Upper lobe of left lung (tissue), 6 donors: ENCODE data around the gene C12orf75. TPM values are rescaled to one million over a fixed set of nuclear protein-coding genes. Genes with fewer than 3 reads are reported as not detected.
A peak's percentile ranks its signal among the peaks of the same experiment; 100 is the strongest.

Experiments used
- ATAC-seq, 2 donors: fragments of 200-7000 bp; cut with Tn5 transposase; one replicate each; pipeline ENCODE4 v1.9.1; 2022; ENCODE audit warnings: mild to moderate bottlenecking in 2 of 2, moderate library complexity in 2 of 2; ENCODE audit not compliant: low FRiP score in 2 of 2
- DNase-seq, 2 donors: peaks; one replicate each; pipeline ENCODE4 v3.0.0-alpha.2; 2019 to 2020
- H3K27ac ChIP-seq, 4 donors: fragments of 200-600 bp; sonication (generic); one replicate each; pipeline ENCODE4 v1.5.1; 2016 to 2019
- H3K27me3 ChIP-seq, 4 donors: fragments of 200-600 bp; sonication (generic); one replicate each; pipeline ENCODE4 v1.5.1; 2017 to 2019
- H3K36me3 ChIP-seq, 4 donors: fragments of 200-600 bp; sonication (generic); one replicate each; pipeline ENCODE4 v1.5.1; 2016 to 2019
- H3K4me1 ChIP-seq, 4 donors: fragments of 200-600 bp; sonication (generic); one replicate each; pipeline ENCODE4 v1.5.1; 2018 to 2019
- H3K4me3 ChIP-seq, 4 donors: fragments of 200-600 bp; sonication (generic); one replicate each; pipeline ENCODE4 v1.5.1; 2017 to 2019; ENCODE audit warnings: mild to moderate bottlenecking in 2 of 4, moderate library complexity in 1 of 4
- H3K9me3 ChIP-seq, 4 donors: fragments of 200-600 bp; sonication (generic); one replicate each; pipeline ENCODE4 v1.5.1; 2018 to 2019
- CTCF ChIP-seq, 6 experiments: fragments of 450-650 bp in 4 of 6; fragments of 200-600 bp in 2 of 6; sonication (generic) in 2 of 6; IDR thresholded peaks; one replicate each; pipeline ENCODE4 v1.5.1; 2016 to 2019; ENCODE audit warnings: antibody characterized with exemption in 6 of 6
- EP300 ChIP-seq, 4 donors: sonication (generic); formaldehyde crosslinking; IDR thresholded peaks; one replicate each; pipeline ENCODE4 v1.5.1; 2017; ENCODE audit warnings: antibody characterized with exemption in 4 of 4, control low read depth in 2 of 4
- POLR2A ChIP-seq, 4 donors: fragments of 450-650 bp; IDR thresholded peaks; one replicate each; pipeline ENCODE4 v1.5.1; 2016 to 2017; ENCODE audit warnings: antibody characterized with exemption in 4 of 4, mild to moderate bottlenecking in 2 of 4
- POLR2AphosphoS5 ChIP-seq, 2 donors: sonication (generic); formaldehyde crosslinking; IDR thresholded peaks; one replicate each; pipeline ENCODE4 v1.5.1; 2017; ENCODE audit warnings: antibody characterized with exemption in 2 of 2
- WGBS, 2 donors: methylation state at CpG; one replicate each; pipeline ENCODE4 v1.1.5; 2017 to 2018; 5-methylcytosine and 5-hydroxymethylcytosine counted together
- total RNA-seq, 6 donors: library from RNA; depleted of rRNA in 4 of 6; stranded (reverse); fragments of >200 nt in 4 of 6; gene quantifications; one replicate each; pipeline versions ENCODE4 v1.1.0 to v1.2.1, GENCODE V29; 2016 to 2021
- donor health status: DM: no; HTN: no; CAD: no; lungs with moderate emphysema.
- donor health status: DM: no; HTN: yes; CAD: no; lungs with severe emphysema.

The C12orf75 gene
- total RNA-seq: 10 to 100 TPM in 2 of 6 donors, 1 to 10 TPM in 4; 1.0 to 15.0 (median 6.2) TPM

GRCh38 chr12:105330283-105330930 is at the start of gene C12orf75:
TSS of gene C12orf75 (plus strand) at chr12:105330691. CDS start at chr12:105330892, 201 bp downstream.
- Histone ChIP-seq H3K4me1 (peaks cover 9 to 20% (median 12%) of the 10 kb centered on the region in 4 donors), H3K27ac (peak within 1 kb of the TSS in 3 of 4 donors; percentile 31 to 72 (median 44)), H3K4me3 (peak within 1 kb of the TSS; percentile 47 to 83 (median 73)), H3K27me3 (peaks cover 0 to 10% (median 0%) of the 10 kb centered on the region in 4 donors), H3K36me3 (no peaks in the 10 kb centered on the region), H3K9me3 (no peaks in the 10 kb centered on the region)
- TF ChIP-seq POLR2A (IDR thresholded peaks at IDR 0.05): no peak
- no peak for TF ChIP-seq POLR2AphosphoS5 (IDR thresholded peaks at IDR 0.05)
- TF ChIP-seq EP300 (IDR thresholded peaks at IDR 0.05): no peak
- TF ChIP-seq CTCF (IDR thresholded peaks at IDR 0.05): no peak
- DNase-seq: peak; percentile 66 to 93
- ATAC-seq: peak; percentile 82 to 95
- 1 to 3% methylated on average over 8 to 24 of the region's 66 CpGs for WGBS, 2 donors

GRCh38 chr12:105280966-105281693 is 49.4 kb upstream of the C12orf75 start:
- TF ChIP-seq POLR2AphosphoS5 (IDR thresholded peaks at IDR 0.05) (no peak), EP300 (IDR thresholded peaks at IDR 0.05) (no peak), CTCF (IDR thresholded peaks at IDR 0.05) (no peak), POLR2A (IDR thresholded peaks at IDR 0.05) (no peak)
- DNase-seq: no peak

GRCh38 chr12:105281694-105282049 is 48.8 kb upstream of the C12orf75 start:
- Histone ChIP-seq H3K9me3 (no peaks in the 10 kb centered on the region), H3K27ac (no peak overlapping the region), H3K27me3 (no peaks in the 10 kb centered on the region), H3K36me3 (no peaks in the 10 kb centered on the region), H3K4me3 (no peak overlapping the region), H3K4me1 (no peaks in the 10 kb centered on the region)
- ATAC-seq: no peak
- 96 to 100% methylated on average over 1 of the region's 1 CpG for WGBS, 2 donors
- no peak for DNase-seq
- no peak for TF ChIP-seq POLR2A (IDR thresholded peaks at IDR 0.05)
- no peak for TF ChIP-seq CTCF (IDR thresholded peaks at IDR 0.05)
- no peak for TF ChIP-seq POLR2AphosphoS5 (IDR thresholded peaks at IDR 0.05)
- TF ChIP-seq EP300 (IDR thresholded peaks at IDR 0.05): no peak

More at GRCh38 chr12:105280966-105281693, 49.4 kb upstream of the C12orf75 start:
- WGBS, 2 donors: 77 to 82% methylated on average over 6 of the region's 6 CpGs
- Histone ChIP-seq H3K4me1 (no peaks in the 10 kb centered on the region), H3K27me3 (no peaks in the 10 kb centered on the region), H3K9me3 (no peaks in the 10 kb centered on the region), H3K4me3 (no peak overlapping the region), H3K27ac (no peak overlapping the region), H3K36me3 (no peaks in the 10 kb centered on the region)
- ATAC-seq: no peak

GRCh38 chr12:105285378-105285777 is 45.1 kb upstream of the C12orf75 start:
- no peak for DNase-seq
- no peaks in the 10 kb centered on the region for H3K27me3 ChIP-seq
- no peak for TF ChIP-seq POLR2A (IDR thresholded peaks at IDR 0.05)
- no peak for TF ChIP-seq POLR2AphosphoS5 (IDR thresholded peaks at IDR 0.05)
- no peak for TF ChIP-seq EP300 (IDR thresholded peaks at IDR 0.05)
- TF ChIP-seq CTCF (IDR thresholded peaks at IDR 0.05): no peak
- no peak overlapping the region for H3K4me3 ChIP-seq
- no peaks in the 10 kb centered on the region for H3K4me1 ChIP-seq
- no peak for ATAC-seq
- WGBS, 2 donors: 78 to 85% methylated on average over 1 of the region's 1 CpG
- no peak overlapping the region for H3K27ac ChIP-seq
- no peaks in the 10 kb centered on the region for H3K36me3 ChIP-seq
- H3K9me3 ChIP-seq: no peaks in the 10 kb centered on the region
